ENCODE data around the gene ALS2CL. TPM values are rescaled to one million over a fixed set of nuclear protein-coding genes. Genes with fewer than 3 reads are reported as not detected.

The ALS2CL gene
- total RNA-seq, 1 experiment from 2014 or later: 4.9 TPM

- Histone ChIP-seq H3K14ac (ENCODE audit: insufficient read depth, low read length) (no peak overlapping the region), H2AK5ac (ENCODE audit: insufficient read length, low read length) (no peak overlapping the region), H2BK20ac (ENCODE audit: low read depth, low read length, poor library complexity, severe bottlenecking) (no peak overlapping the region), H2BK15ac (ENCODE audit: low read depth, low read length) (no peak overlapping the region), H3K79me2 (ENCODE audit: insufficient read depth, low read length) (no peaks in the 10 kb centered on the region), H2BK5ac (ENCODE audit: insufficient read length, low read length) (no peak overlapping the region), H3K23me2 (ENCODE audit: insufficient read length, low read depth, low read length, poor library complexity, severe bottlenecking) (no peaks in the 10 kb centered on the region), H3K9ac (ENCODE audit: extremely low read depth, insufficient read length, low read length) (no peak overlapping the region), H4K20me1 (ENCODE audit: control insufficient read depth, insufficient read depth, insufficient read length) (no peaks in the 10 kb centered on the region), H4K91ac (ENCODE audit: insufficient read length, low read depth, low read length) (no peak overlapping the region), H3K4me2 (ENCODE audit: insufficient read depth, insufficient read length, low read length) (no peak overlapping the region), H3K56ac (ENCODE audit: insufficient read length, low read depth, low read length) (no peak overlapping the region), H3K23ac (ENCODE audit: insufficient read length, low read depth, low read length) (no peak overlapping the region), H3K9me3 (ENCODE audit: control insufficient read depth, low read depth, low read length) (no peaks in the 10 kb centered on the region), H3K27me3 (ENCODE audit: insufficient read depth, low read length) (no peaks in the 10 kb centered on the region), H4K8ac (replicated peaks; ENCODE audit: insufficient read length, low read depth, low read length) (no peak overlapping the region), H3T11ph (ENCODE audit: low read length) (no peak overlapping the region), H3K79me1 (ENCODE audit: insufficient read depth, low read depth, low read length, poor library complexity, severe bottlenecking) (no peaks in the 10 kb centered on the region), H2BK12ac (ENCODE audit: insufficient read length, low read depth, low read length) (no peak overlapping the region), H3K27ac (ENCODE audit: insufficient read length, low read depth, low read length) (no peak overlapping the region), H3K4me1 (ENCODE audit: insufficient read depth, low read length) (no peaks in the 10 kb centered on the region), H2AFZ (ENCODE audit: low read length) (no peak overlapping the region), H3K4ac (ENCODE audit: low read depth, low read length) (no peak overlapping the region), H4K5ac (ENCODE audit: insufficient read length, low read depth, low read length) (no peak overlapping the region), H3K18ac (ENCODE audit: insufficient read length, low read depth, low read length) (no peak overlapping the region), H2BK120ac (ENCODE audit: low read depth, low read length, poor library complexity, severe bottlenecking) (no peak overlapping the region)
- Mint-ChIP-seq H3K9me3 (no peaks in the 10 kb centered on the region), H3K4me3 (no peak overlapping the region), H3K36me3 (ENCODE audit: insufficient read depth in 1 of 3, low read depth in 3 of 3) (no peaks in the 10 kb centered on the region; a peak in 3 of 7 replicates), H3K27ac (peak overlapping the region in 1 of 3 experiments; percentile 19; a peak in 1 of 7 replicates), H3K4me1 (peaks cover 0 to 8% of the 10 kb centered on the region in 2 experiments; a peak in 3 of 4 replicates), H3K27me3 (ENCODE audit: low read depth) (peaks cover 5% of the 10 kb centered on the region)
- TF ChIP-seq CTCF (conservative IDR thresholded peaks at IDR 0.05): peak; percentile 30; the same call in 1 of the 3 replicates
- WGBS (ENCODE audit: extremely low coverage, insufficient read length, low lambda C conversion rate): no CpG with 5 or more reads among the region's 9 CpGs
- DNase-seq: no peak
These were observed 8.0 kb downstream of the ALS2CL start for GRCh38 chr3:46685446-46685845.
